Caco-2 (cell line): ENCODE results near the gene PRKAG2. TPM values are rescaled to one million over a fixed set of nuclear protein-coding genes. Genes with fewer than 3 reads are reported as not detected.

Experiments
- BruUV-seq: library from RNA; stranded (reverse); fragments of 400-500 nt; replicated peaks from 2 replicates; lab custom pipeline; 2021; lab: Mats Ljungman, UMichigan
- CTCF ChIA-PET: fragments of 300-600 bp; sonication (Branson Sonifier 250); formaldehyde crosslinking; loops from one replicate; lab custom pipeline; 2022; ENCODE audit warnings: antibody characterized with exemption; lab: Charles Lee
- POLR2A ChIA-PET: fragments of 300-600 bp; sonication (Branson Sonifier 250); formaldehyde crosslinking; loops from one replicate; lab custom pipeline; 2022; ENCODE audit warnings: antibody characterized with exemption; lab: Charles Lee
- DNase-seq, 2 experiments: peaks; one replicate each; pipeline versions ENCODE4 v3.0.0 to v3.0.0-alpha.2; 2020 to 2022
- H3K27me3 ChIP-seq: replicated peaks from 2 replicates; pipeline ENCODE4 v1.6.0; 2011; ENCODE audit warnings: low read length; ENCODE audit not compliant: control insufficient read depth, insufficient read depth
- H3K36me3 ChIP-seq: 2 replicates; pipeline ENCODE4 v1.5.1; 2011; ENCODE audit warnings: low read length; ENCODE audit not compliant: control insufficient read depth, insufficient read depth
- H3K4me1 ChIP-seq: fragments of 250-450 bp; sonication (Bioruptor Pico); 2 replicates; pipeline ENCODE4 v1.5.1; 2020; ENCODE audit warnings: mild to moderate bottlenecking
- H3K4me3 ChIP-seq: 2 replicates; pipeline ENCODE4 v1.5.1; 2011; ENCODE audit warnings: low read depth, mild to moderate bottlenecking, control low read depth, low read length
- H3K9me3 ChIP-seq: fragments of 250-450 bp; sonication (Bioruptor Pico); 2 replicates; pipeline ENCODE4 v1.5.1; 2020; ENCODE audit warnings: mild to moderate bottlenecking, moderate library complexity
- H3K27ac Mint-ChIP-seq: one replicate; pipeline ENCODE4 v1.8.0; 2022; ENCODE audit warnings: mixed read lengths; ENCODE audit not compliant: unreplicated experiment
- H3K27me3 Mint-ChIP-seq: one replicate; pipeline ENCODE4 v1.8.0; 2022; ENCODE audit warnings: mixed read lengths; ENCODE audit not compliant: insufficient read depth, unreplicated experiment
- H3K36me3 Mint-ChIP-seq: one replicate; pipeline ENCODE4 v1.8.0; 2022; ENCODE audit warnings: mild to moderate bottlenecking, mixed read lengths; ENCODE audit not compliant: insufficient read depth, unreplicated experiment
- H3K4me1 Mint-ChIP-seq: one replicate; pipeline ENCODE4 v1.8.0; 2022; ENCODE audit warnings: low read depth, mixed read lengths; ENCODE audit not compliant: unreplicated experiment
- H3K4me3 Mint-ChIP-seq: one replicate; pipeline ENCODE4 v1.8.0; 2022; ENCODE audit warnings: mild to moderate bottlenecking, moderate library complexity, mixed read lengths; ENCODE audit not compliant: unreplicated experiment
- H3K9me3 Mint-ChIP-seq: one replicate; pipeline ENCODE4 v1.8.0; 2022; ENCODE audit warnings: mixed read lengths; ENCODE audit not compliant: unreplicated experiment
- CTCF ChIP-seq, 2 experiments: fragments of 200-600 bp in 1 of 2; IDR thresholded peaks; 1 replicate in 1 of 2; 2 replicates in 1 of 2; pipeline versions ENCODE4 v1.5.1 to v1.8.0; 2011 to 2022; ENCODE audit warnings: antibody characterized with exemption in 1 of 2, control low read depth in 1 of 2, inconsistent platforms in 1 of 2, low read depth in 1 of 2, low read length in 1 of 2, mild to moderate bottlenecking in 1 of 2, moderate library complexity in 1 of 2; ENCODE audit not compliant: insufficient read depth in 1 of 2, severe bottlenecking in 1 of 2, unreplicated experiment in 1 of 2
- intact Hi-C: fragments of 100-400 bp; cut with micrococcal nuclease; formaldehyde crosslinking; loops from one replicate; pipeline ENCODE4 v1.10.0; 2022; ENCODE audit not compliant: unreplicated experiment
- total RNA-seq: library from RNA; stranded (reverse); gene quantifications from 2 replicates; pipeline ENCODE4 v1.2.3, GENCODE V29; 2022

The PRKAG2 gene
- total RNA-seq, 1 experiment from 2014 or later: 15.9 TPM

DNA sequence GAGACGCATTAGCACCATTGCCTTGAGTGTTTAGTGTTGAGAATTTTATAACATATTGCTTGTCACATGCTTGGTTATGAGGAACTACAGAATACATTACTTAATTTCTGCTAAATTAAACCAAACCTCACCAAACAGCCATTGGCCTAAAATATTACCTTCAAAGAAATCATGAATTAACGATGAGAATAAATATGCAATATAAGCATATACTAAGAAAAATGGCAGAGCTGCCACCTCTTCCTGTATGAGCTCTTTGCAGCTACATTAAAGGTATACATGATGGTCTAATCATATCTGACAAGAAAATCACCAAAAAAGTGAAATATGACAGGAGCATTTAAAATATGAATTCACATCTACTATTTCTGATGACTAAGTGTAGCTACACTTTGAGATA lies 352.1 kb downstream of the PRKAG2 start:
- no peak for TF ChIP-seq CTCF (IDR thresholded peaks at IDR 0.05; ENCODE audit: insufficient read depth in 1 of 2, low read depth in 1 of 2, low read length in 1 of 2, severe bottlenecking in 1 of 2, unreplicated experiment in 1 of 2)
- Mint-ChIP-seq H3K4me3 (no peak overlapping the region), H3K36me3 (peaks cover 6% of the 10 kb centered on the region), H3K27me3 (no peaks in the 10 kb centered on the region), H3K9me3 (peaks cover under 1% of the 10 kb centered on the region), H3K27ac (no peak overlapping the region), H3K4me1 (peaks cover 8% of the 10 kb centered on the region)
- 0 out of 2 replicates have a peak, but pooled peaks cover 4% of the 10 kb centered on the region for H3K9me3 ChIP-seq
- no TSS peak for BruUV-seq
- CTCF ChIA-PET: no interaction called here
- no peaks in the 10 kb centered on the region for H3K27me3 ChIP-seq
- no peaks in the 10 kb centered on the region for H3K4me1 ChIP-seq
- no peak for DNase-seq
- intact Hi-C loops: no loop called here
- no peak overlapping the region for H3K4me3 ChIP-seq
- POLR2A ChIA-PET: no interaction called here
- no peaks in the 10 kb centered on the region for H3K36me3 ChIP-seq

- DNase-seq: no peak
- H3K36me3 Mint-ChIP-seq: peaks cover 10% of the 10 kb centered on the region
- CTCF ChIA-PET: no interaction called here
Measured at GRCh38 chr7:151524331-151524730, 352.6 kb downstream of the PRKAG2 start.

More at GRCh38 chr7:151524331-151524730, 352.6 kb downstream of the PRKAG2 start:
- Mint-ChIP-seq H3K9me3 (no peaks in the 10 kb centered on the region), H3K4me1 (peaks cover 8% of the 10 kb centered on the region), H3K4me3 (no peak overlapping the region), H3K27ac (no peak overlapping the region), H3K27me3 (no peaks in the 10 kb centered on the region)
- BruUV-seq: no TSS peak
- Histone ChIP-seq H3K9me3 (0 out of 2 replicates have a peak, but pooled peaks cover 4% of the 10 kb centered on the region), H3K27me3 (no peaks in the 10 kb centered on the region), H3K4me1 (no peaks in the 10 kb centered on the region), H3K36me3 (no peaks in the 10 kb centered on the region), H3K4me3 (no peak overlapping the region)
- POLR2A ChIA-PET: no interaction called here
- TF ChIP-seq CTCF (IDR thresholded peaks at IDR 0.05; ENCODE audit: insufficient read depth in 1 of 2, low read depth in 1 of 2, low read length in 1 of 2, severe bottlenecking in 1 of 2, unreplicated experiment in 1 of 2): no peak
- intact Hi-C loops: no loop called here
